HPDE6-E6E7 (cell line): Measurements from ENCODE around the gene RASSF4.
A peak's percentile ranks its signal among the peaks of the same experiment; 100 is the strongest.

Experiments used
- DNase-seq: peaks from one replicate; pipeline ENCODE4 v3.0.0; 2011; ENCODE audit warnings: missing footprints; ENCODE audit errors: extremely low spot score

Gene RASSF4

GRCh38 chr10:44959247-44960087 lies at the start of gene RASSF4:
RASSF4 (plus strand) TSS chr10:44959802; CDS start chr10:44970203, 10,401 bp downstream.
- DNase-seq = peak; percentile 92

- DNase-seq = no peak
These were observed 49.7 kb upstream of the RASSF4 start for GRCh38 chr10:44909910-44910309.

GRCh38 chr10:44910602-44911001 lies 49.0 kb upstream of the RASSF4 start:
- no peak for DNase-seq

- no peak for DNase-seq
These were observed 48.5 kb upstream of the RASSF4 start, which contains the start of gene TMEM72 for GRCh38 chr10:44911081-44911540. TMEM72 (plus strand) TSS chr10:44911337; CDS start chr10:44911513, 176 bp downstream.

- DNase-seq = no peak
These were observed 47.7 kb upstream of the RASSF4 start for GRCh38 chr10:44911951-44912350.

GRCh38 chr10:44913350-44914081 lies 46.1 kb upstream of the RASSF4 start:
- DNase-seq = no peak

- no peak for DNase-seq
These were observed 44.7 kb upstream of the RASSF4 start for GRCh38 chr10:44914891-44915290.

GRCh38 chr10:44916429-44916828 lies 43.2 kb upstream of the RASSF4 start:
- no peak for DNase-seq

- DNase-seq = no peak
These were observed 41.8 kb upstream of the RASSF4 start for GRCh38 chr10:44917848-44918247.

- DNase-seq = no peak
These were observed 39.4 kb upstream of the RASSF4 start for GRCh38 chr10:44920252-44920651.

- no peak for DNase-seq
These were observed 38.5 kb upstream of the RASSF4 start for GRCh38 chr10:44921061-44921460.

GRCh38 chr10:44921506-44921905 lies 38.1 kb upstream of the RASSF4 start:
- no peak for DNase-seq

- DNase-seq = no peak
These were observed 37.6 kb upstream of the RASSF4 start for GRCh38 chr10:44922021-44922420.

GRCh38 chr10:44922796-44923545 lies 36.6 kb upstream of the RASSF4 start:
- DNase-seq = no peak

- no peak for DNase-seq
These were observed 36.0 kb upstream of the RASSF4 start for GRCh38 chr10:44923611-44924010.

- DNase-seq = no peak
These were observed 35.2 kb upstream of the RASSF4 start for GRCh38 chr10:44924261-44925040.

GRCh38 chr10:44925224-44925623 lies 34.4 kb upstream of the RASSF4 start:
- DNase-seq = no peak

- DNase-seq = no peak
These were observed 33.5 kb upstream of the RASSF4 start for GRCh38 chr10:44925811-44926750.

GRCh38 chr10:44926751-44927351 lies 32.8 kb upstream of the RASSF4 start:
- DNase-seq = no peak

- DNase-seq = no peak
These were observed 32.2 kb upstream of the RASSF4 start for GRCh38 chr10:44927352-44927751.
